HFFc6 (cell line): ENCODE measurements around the gene ZNF672. TPM values are rescaled to one million over a fixed set of nuclear protein-coding genes. Genes with fewer than 3 reads are reported as not detected.

Experiments
- DNase-seq: peaks from one replicate; pipeline ENCODE4 v3.0.0-alpha.2; 2018
- H3K27ac Mint-ChIP-seq: 2 replicates; pipeline ENCODE4 v1.8.0; 2020; ENCODE audit warnings: mild to moderate bottlenecking, mixed read lengths
- H3K27me3 Mint-ChIP-seq: 2 replicates; pipeline ENCODE4 v1.8.0; 2021; ENCODE audit warnings: mild to moderate bottlenecking, moderate library complexity, mixed read lengths; ENCODE audit not compliant: insufficient read depth
- H3K36me3 Mint-ChIP-seq: 2 replicates; pipeline ENCODE4 v1.8.0; 2021; ENCODE audit warnings: low read depth, mixed read lengths
- H3K4me1 Mint-ChIP-seq: 2 replicates; pipeline ENCODE4 v1.8.0; 2020; ENCODE audit warnings: low read depth, mixed read lengths
- H3K4me3 Mint-ChIP-seq: 2 replicates; pipeline ENCODE4 v1.8.0; 2020; ENCODE audit warnings: mild to moderate bottlenecking, moderate library complexity, mixed read lengths
- H3K9me3 Mint-ChIP-seq: 2 replicates; pipeline ENCODE4 v1.8.0; 2020; ENCODE audit warnings: mild to moderate bottlenecking, mixed read lengths
- CTCF ChIP-seq: fragments of 200-600 bp; sonication (generic); IDR thresholded peaks from 2 replicates; pipeline ENCODE4 v1.5.0; 2021; ENCODE audit warnings: antibody characterized with exemption, mild to moderate bottlenecking
- total RNA-seq, 6 experiments: library from RNA; stranded (reverse); fragmentation: NEBNext Ultra II Directional; extraction: Animal tissue kit (Norgen Biotek cat#: 25700); gene quantifications; 2 replicates in 1 of 6; 3 replicates in 5 of 6; pipeline ENCODE4 v1.2.3, GENCODE V29; 2021

ZNF672 gene
- total RNA-seq, 6 experiments from 2014 or later: 13.8 to 20.8 (median 17.6) TPM

GRCh38 chr1:248831842-248832241, 6.2 kb upstream of the ZNF672 start:
- Mint-ChIP-seq H3K36me3 (no peaks in the 10 kb centered on the region), H3K4me3 (no peak overlapping the region), H3K27ac (no peak overlapping the region), H3K9me3 (no peaks in the 10 kb centered on the region), H3K27me3 (no peaks in the 10 kb centered on the region), H3K4me1 (peaks cover 26% of the 10 kb centered on the region)
- no peak for DNase-seq
- no peak for TF ChIP-seq CTCF

- TF ChIP-seq CTCF: no peak
- no peaks in the 10 kb centered on the region for H3K27me3 Mint-ChIP-seq
- no peaks in the 10 kb centered on the region for H3K9me3 Mint-ChIP-seq
- H3K36me3 Mint-ChIP-seq: no peaks in the 10 kb centered on the region
- H3K27ac Mint-ChIP-seq: no peak overlapping the region
- no peak overlapping the region for H3K4me3 Mint-ChIP-seq
- no peak for DNase-seq
- peaks cover under 1% of the 10 kb centered on the region; the same call in 1 of the 2 replicates for H3K4me1 Mint-ChIP-seq
Measured at GRCh38 chr1:248834343-248834940, 3.6 kb upstream of the ZNF672 start.

GRCh38 chr1:248837045-248837780, 811 bp upstream of the ZNF672 start:
- Mint-ChIP-seq H3K27ac (no peak overlapping the region; the same call in 1 of the 2 replicates), H3K9me3 (no peaks in the 10 kb centered on the region), H3K4me1 (peaks cover 21% of the 10 kb centered on the region), H3K4me3 (no peak overlapping the region), H3K27me3 (no peaks in the 10 kb centered on the region; the same call in 1 of the 2 replicates), H3K36me3 (no peaks in the 10 kb centered on the region)
- DNase-seq: no peak
- TF ChIP-seq CTCF: no peak

GRCh38 chr1:248838357-248839167, 538 bp downstream of the ZNF672 start:
- TF ChIP-seq CTCF: no peak
- Mint-ChIP-seq H3K4me1 (peaks cover 25% of the 10 kb centered on the region), H3K4me3 (no peak overlapping the region; the same call in 1 of the 2 replicates), H3K27me3 (no peaks in the 10 kb centered on the region; the same call in 1 of the 2 replicates), H3K27ac (peak overlapping the region; percentile 97), H3K9me3 (no peaks in the 10 kb centered on the region), H3K36me3 (no peaks in the 10 kb centered on the region)
- peak; percentile 87 for DNase-seq

- Mint-ChIP-seq H3K36me3 (no peaks in the 10 kb centered on the region), H3K27ac (peak overlapping the region; percentile 97), H3K27me3 (no peaks in the 10 kb centered on the region; the same call in 1 of the 2 replicates), H3K4me3 (no peak overlapping the region; the same call in 1 of the 2 replicates), H3K9me3 (no peaks in the 10 kb centered on the region), H3K4me1 (peaks cover 25% of the 10 kb centered on the region)
- no peak for TF ChIP-seq CTCF
- DNase-seq: no peak
Measured at GRCh38 chr1:248839168-248839555, 1.1 kb downstream of the ZNF672 start.
